HFFc6 (cell line): Measurements from ENCODE around the gene KLHL33. TPM values are rescaled to one million over a fixed set of nuclear protein-coding genes. Genes with fewer than 3 reads are reported as not detected.

Experiments
- DNase-seq: peaks from one replicate; pipeline ENCODE4 v3.0.0-alpha.2; 2018
- H3K27ac Mint-ChIP-seq: 2 replicates; pipeline ENCODE4 v1.8.0; 2020; ENCODE audit warnings: mild to moderate bottlenecking, mixed read lengths
- H3K27me3 Mint-ChIP-seq: 2 replicates; pipeline ENCODE4 v1.8.0; 2021; ENCODE audit warnings: mild to moderate bottlenecking, moderate library complexity, mixed read lengths; ENCODE audit not compliant: insufficient read depth
- H3K36me3 Mint-ChIP-seq: 2 replicates; pipeline ENCODE4 v1.8.0; 2021; ENCODE audit warnings: low read depth, mixed read lengths
- H3K4me1 Mint-ChIP-seq: 2 replicates; pipeline ENCODE4 v1.8.0; 2020; ENCODE audit warnings: low read depth, mixed read lengths
- H3K4me3 Mint-ChIP-seq: 2 replicates; pipeline ENCODE4 v1.8.0; 2020; ENCODE audit warnings: mild to moderate bottlenecking, moderate library complexity, mixed read lengths
- H3K9me3 Mint-ChIP-seq: 2 replicates; pipeline ENCODE4 v1.8.0; 2020; ENCODE audit warnings: mild to moderate bottlenecking, mixed read lengths
- CTCF ChIP-seq: fragments of 200-600 bp; sonication (generic); IDR thresholded peaks from 2 replicates; pipeline ENCODE4 v1.5.0; 2021; ENCODE audit warnings: antibody characterized with exemption, mild to moderate bottlenecking
- long read RNA-seq: library from polyadenylated mRNA; unstranded; transcript quantifications from one replicate; pipeline ENCODE4 v2.0.0, GENCODE V29; 2019
- total RNA-seq, 6 experiments: library from RNA; stranded (reverse); fragmentation: NEBNext Ultra II Directional; extraction: Animal tissue kit (Norgen Biotek cat#: 25700); gene quantifications; 2 replicates in 1 of 6; 3 replicates in 5 of 6; pipeline ENCODE4 v1.2.3, GENCODE V29; 2021

The KLHL33 gene
- total RNA-seq = under 1 TPM in 1 of 6 experiments, not detected in 5; 0.05 TPM
- long read RNA-seq = 0 reads

DNA sequence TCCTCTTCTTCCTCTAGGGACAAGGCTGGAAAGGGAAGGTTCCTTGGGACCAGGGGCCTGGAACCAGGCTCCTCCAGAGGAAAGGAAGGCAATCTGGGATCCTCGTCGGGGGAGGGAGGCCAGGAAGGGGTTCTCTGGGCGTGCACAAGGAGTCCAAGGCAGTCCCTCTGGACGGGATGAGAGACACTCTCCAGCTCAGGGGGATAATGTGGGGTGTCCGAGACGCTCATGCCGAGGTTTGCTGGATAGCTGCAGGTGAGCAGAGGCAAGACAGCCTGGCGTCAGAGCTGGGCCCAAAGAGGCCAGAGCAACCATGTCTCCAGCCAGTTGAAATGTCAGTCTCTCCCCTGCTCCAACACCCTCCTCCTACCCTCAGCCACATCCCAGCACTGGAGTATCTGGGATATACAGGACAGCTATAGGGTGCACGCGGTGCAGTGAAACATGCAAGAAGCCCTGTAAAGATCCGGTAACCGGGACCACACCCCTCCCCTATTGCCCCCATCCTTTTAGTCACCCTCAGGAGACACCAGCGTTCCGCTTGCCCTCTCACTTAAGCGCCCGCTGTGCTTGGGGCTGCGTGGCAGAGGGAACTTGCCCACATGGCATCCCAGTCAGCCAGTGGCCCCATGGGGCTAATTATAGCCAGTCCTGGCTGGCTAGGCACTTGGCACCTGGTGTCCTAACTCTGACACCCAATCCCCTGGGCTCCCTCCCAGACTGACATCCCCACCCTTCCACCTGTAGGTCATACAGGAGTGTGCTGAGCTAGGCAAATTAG lies at the start of gene KLHL33:
Gene KLHL33 (minus strand): TSS at position 585 of the 781 bp plus-strand sequence. CDS start 355 bp downstream, at position 230.
- Mint-ChIP-seq H3K9me3 (no peaks in the 10 kb centered on the region), H3K4me3 (peak within 1 kb of the TSS; percentile 67), H3K4me1 (peaks cover 19% of the 10 kb centered on the region), H3K27ac (no peak within 1 kb of the TSS), H3K36me3 (no peaks in the 10 kb centered on the region), H3K27me3 (peaks cover 10% of the 10 kb centered on the region)
- no peak for DNase-seq
- no peak for TF ChIP-seq CTCF

DNA sequence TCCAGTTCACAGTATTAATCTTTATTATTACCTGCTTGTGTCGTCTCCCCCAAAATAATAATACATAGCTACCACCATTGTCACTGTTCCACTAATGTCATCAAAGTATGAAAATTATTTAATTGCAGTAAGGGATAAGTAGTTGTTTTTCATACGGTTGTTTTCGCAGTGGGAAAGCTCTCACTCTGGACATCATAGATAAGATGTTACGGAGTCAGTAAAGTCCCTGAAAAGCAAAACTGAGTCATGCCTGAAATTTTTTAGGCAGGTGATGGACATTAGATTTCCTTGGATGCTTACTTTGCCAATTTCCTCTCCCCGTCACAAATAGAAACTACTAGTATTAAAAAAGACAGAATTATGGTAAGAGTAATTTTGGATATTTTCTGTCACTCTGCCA lies 46.4 kb upstream of the KLHL33 start:
- no peak for DNase-seq
- Mint-ChIP-seq H3K36me3 (0 out of 2 replicates have a peak, but pooled peaks cover 4% of the 10 kb centered on the region), H3K27me3 (peaks cover 7% of the 10 kb centered on the region), H3K27ac (no peak overlapping the region), H3K4me1 (peaks cover 8% of the 10 kb centered on the region), H3K9me3 (no peaks in the 10 kb centered on the region), H3K4me3 (no peak overlapping the region)
- TF ChIP-seq CTCF = no peak

GRCh38 chr14:20478894-20479293 lies 42.9 kb upstream of the KLHL33 start:
- H3K27me3 Mint-ChIP-seq = peaks cover 4% of the 10 kb centered on the region

GRCh38 chr14:20477211-20477876 lies 41.4 kb upstream of the KLHL33 start:
- H3K4me1 Mint-ChIP-seq = peaks cover 27% of the 10 kb centered on the region
- peak overlapping the region; percentile 49 for H3K4me3 Mint-ChIP-seq
- TF ChIP-seq CTCF = no peak

More at GRCh38 chr14:20478894-20479293, 42.9 kb upstream of the KLHL33 start:
- Mint-ChIP-seq H3K36me3 (peaks cover 24% of the 10 kb centered on the region), H3K4me1 (peaks cover 24% of the 10 kb centered on the region), H3K4me3 (no peak overlapping the region), H3K9me3 (no peaks in the 10 kb centered on the region), H3K27ac (no peak overlapping the region)
- no peak for TF ChIP-seq CTCF
- DNase-seq = no peak

DNA sequence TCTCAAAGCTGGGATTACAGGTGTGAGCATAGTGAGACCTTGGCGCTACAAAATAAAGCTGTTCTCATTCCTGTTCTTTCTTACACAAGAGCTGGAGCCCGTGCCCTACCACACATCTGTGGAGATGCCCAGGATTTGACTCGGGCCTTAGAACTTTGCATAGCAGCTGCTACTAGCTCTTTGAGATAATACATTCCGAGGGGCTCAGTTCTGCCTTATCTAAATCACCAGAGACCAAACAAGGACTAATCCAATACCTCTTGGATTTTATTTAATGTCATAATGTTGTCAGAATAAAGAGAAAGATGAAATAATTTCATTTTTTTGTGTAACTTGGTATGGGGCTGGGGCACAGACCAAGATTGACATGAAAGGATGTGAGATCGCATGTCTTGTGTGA lies 40.8 kb upstream of the KLHL33 start:
- Mint-ChIP-seq H3K9me3 (no peaks in the 10 kb centered on the region), H3K27ac (peak overlapping the region; percentile 81), H3K36me3 (peaks cover 31% of the 10 kb centered on the region), H3K4me1 (peaks cover 33% of the 10 kb centered on the region), H3K27me3 (peaks cover 2% of the 10 kb centered on the region), H3K4me3 (no peak overlapping the region; the same call in 1 of the 2 replicates)
- DNase-seq = no peak
- no peak for TF ChIP-seq CTCF

More at GRCh38 chr14:20477211-20477876, 41.4 kb upstream of the KLHL33 start:
- no peaks in the 10 kb centered on the region for H3K9me3 Mint-ChIP-seq
- H3K36me3 Mint-ChIP-seq = peaks cover 31% of the 10 kb centered on the region
- peaks cover 2% of the 10 kb centered on the region for H3K27me3 Mint-ChIP-seq
- peak; percentile 75 for DNase-seq
- peak overlapping the region; percentile 81 for H3K27ac Mint-ChIP-seq
